Esophagus muscularis mucosa (tissue), 4 donors: Measurements from ENCODE around the gene INHBC.

Experiments used
- EP300 ChIP-seq: sonication (generic); formaldehyde crosslinking; IDR thresholded peaks from one replicate; pipeline ENCODE4 v1.6.1; 2017; ENCODE audit warnings: antibody characterized with exemption
- POLR2A ChIP-seq: fragments of 450-650 bp; IDR thresholded peaks from one replicate; pipeline ENCODE4 v1.6.1; 2017; ENCODE audit warnings: antibody characterized with exemption, moderate library complexity, mild to moderate bottlenecking, low read depth
- POLR2AphosphoS5 ChIP-seq, 2 donors: sonication (generic); formaldehyde crosslinking; IDR thresholded peaks; one replicate each; pipeline ENCODE4 v1.6.1; 2017; ENCODE audit warnings: antibody characterized with exemption in 2 of 2
- TF ChIP-seq, protein P1 (sequence below), 3 experiments: fragments of 200-600 bp in 2 of 3; fragments of 450-650 bp in 1 of 3; sonication (generic) in 2 of 3; IDR thresholded peaks; one replicate each; pipeline ENCODE4 v1.5.1; 2017 to 2019; ENCODE audit warnings: antibody characterized with exemption in 3 of 3, mild to moderate bottlenecking in 2 of 3, moderate library complexity in 1 of 3

GRCh38 chr12:57388425-57388824 lies 46.2 kb upstream of the INHBC start:
- TF ChIP-seq, protein P1, sequence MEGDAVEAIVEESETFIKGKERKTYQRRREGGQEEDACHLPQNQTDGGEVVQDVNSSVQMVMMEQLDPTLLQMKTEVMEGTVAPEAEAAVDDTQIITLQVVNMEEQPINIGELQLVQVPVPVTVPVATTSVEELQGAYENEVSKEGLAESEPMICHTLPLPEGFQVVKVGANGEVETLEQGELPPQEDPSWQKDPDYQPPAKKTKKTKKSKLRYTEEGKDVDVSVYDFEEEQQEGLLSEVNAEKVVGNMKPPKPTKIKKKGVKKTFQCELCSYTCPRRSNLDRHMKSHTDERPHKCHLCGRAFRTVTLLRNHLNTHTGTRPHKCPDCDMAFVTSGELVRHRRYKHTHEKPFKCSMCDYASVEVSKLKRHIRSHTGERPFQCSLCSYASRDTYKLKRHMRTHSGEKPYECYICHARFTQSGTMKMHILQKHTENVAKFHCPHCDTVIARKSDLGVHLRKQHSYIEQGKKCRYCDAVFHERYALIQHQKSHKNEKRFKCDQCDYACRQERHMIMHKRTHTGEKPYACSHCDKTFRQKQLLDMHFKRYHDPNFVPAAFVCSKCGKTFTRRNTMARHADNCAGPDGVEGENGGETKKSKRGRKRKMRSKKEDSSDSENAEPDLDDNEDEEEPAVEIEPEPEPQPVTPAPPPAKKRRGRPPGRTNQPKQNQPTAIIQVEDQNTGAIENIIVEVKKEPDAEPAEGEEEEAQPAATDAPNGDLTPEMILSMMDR (IDR thresholded peaks at IDR 0.05), result no peak
- no peak for TF ChIP-seq POLR2A
- no peak for TF ChIP-seq EP300
- no peak for TF ChIP-seq POLR2AphosphoS5 (IDR thresholded peaks at IDR 0.05)
